ENCODE results near the gene TMEM134.
A peak's percentile ranks its signal among the peaks of the same experiment; 100 is the strongest.

The TMEM134 gene

DNA sequence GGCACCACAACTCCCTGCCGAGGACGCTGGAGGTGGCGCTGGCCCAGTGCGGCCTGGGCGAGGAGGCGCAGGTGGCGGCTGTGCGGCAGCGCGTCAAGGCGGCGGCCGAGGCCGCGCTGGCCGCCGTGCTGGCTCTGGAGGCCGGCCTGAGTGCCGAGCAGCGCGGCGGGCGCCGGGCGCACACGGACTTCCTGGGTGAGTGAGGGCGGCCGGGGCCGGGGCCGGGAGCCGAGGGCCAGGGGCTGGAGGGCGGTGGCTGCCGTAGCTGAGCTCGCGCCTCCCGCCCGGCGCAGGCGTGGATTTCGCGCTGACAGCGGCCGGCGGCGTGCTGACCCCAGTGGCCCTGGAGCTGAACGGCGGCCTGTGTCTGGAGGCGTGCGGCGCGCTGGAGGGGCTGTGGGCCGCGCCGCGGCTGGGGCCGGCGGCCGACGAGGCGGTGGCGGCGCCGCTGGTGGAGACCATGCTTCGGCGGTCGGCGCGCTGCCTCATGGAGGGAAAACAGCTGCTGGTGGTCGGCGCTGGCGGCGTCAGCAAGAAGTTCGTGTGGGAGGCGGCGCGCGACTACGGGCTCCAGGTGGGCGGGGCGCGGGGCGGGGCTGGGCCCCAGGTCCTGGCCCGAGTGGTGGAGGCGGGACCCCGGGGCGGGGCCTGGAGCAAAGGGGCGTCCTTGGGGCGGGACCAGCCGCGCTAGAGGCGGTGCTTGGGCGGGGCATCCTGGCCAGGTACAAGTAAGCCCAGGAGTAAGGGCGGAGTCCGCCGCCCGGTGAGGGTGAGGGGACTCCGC is 48.2 kb downstream of the TMEM134 start:
- peak; percentile 98 for DNase-seq

DNA sequence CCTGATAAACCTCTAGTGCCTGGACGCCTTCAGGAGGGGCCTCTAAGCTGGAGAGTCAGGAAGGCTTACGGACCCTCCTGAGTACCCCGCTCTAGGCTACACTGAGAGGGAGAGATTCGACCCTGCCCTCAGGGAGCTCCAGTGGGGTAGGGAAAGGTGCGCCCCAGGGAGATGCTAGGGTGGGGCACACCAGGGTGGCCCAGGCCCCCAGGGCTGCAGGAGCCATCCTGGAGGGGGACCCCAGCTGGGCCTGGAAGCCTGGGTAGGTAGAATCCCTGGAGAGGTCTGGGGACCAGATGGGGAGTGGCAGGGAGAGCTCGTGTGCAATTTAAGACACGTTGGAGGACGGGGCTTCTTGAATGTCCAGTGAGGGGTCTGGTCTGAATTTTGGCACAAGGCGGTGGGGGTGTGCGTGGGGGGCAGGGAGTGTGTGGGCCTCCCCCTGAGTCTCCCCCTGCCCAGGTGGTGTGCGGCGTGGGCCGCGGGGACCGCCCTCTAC is 48.9 kb downstream of the TMEM134 start:
- DNase-seq = no peak

GRCh38 chr11:67419325-67420049 is 49.6 kb downstream of the TMEM134 start:
- no peak for DNase-seq

DNA sequence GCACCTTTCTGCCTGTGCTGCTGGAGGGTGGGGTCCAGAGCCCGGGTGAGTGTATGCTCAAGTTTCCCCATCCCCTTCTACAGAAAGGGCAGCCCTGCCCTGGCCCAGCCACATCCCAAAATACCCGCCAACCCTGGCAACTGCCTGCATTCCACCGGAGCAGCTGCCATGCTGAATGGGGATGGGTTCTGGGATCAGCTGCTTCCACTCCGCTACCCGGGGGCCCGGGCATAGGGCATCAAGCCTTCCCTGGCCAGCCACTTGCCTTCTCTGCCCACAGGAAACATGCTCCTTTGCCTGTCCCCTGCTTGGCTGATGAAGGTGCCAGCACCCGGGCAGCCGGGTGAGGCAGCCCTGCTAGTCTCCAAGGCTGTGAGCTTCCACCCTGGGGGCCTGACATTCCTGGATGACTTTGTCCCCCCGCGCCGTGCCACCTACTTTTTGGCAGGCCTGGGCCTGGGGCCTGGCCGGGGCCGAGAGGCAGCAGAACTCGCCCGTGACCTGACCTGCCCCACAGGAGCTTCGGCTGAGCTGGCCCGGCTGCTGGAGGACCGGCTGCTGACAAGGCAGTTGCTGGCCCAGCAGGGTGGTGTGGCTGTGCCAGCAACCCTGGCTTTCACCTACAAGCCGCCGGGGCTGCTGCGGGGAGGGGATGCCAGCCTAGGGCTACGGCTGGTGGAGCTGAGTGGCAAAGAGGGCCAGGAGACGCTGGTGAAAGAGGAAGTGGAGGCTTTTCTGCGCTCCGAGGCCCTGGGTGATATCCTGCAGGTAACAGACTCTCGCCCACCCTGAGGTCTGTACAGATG is 50.4 kb downstream of the TMEM134 start:
- no peak for DNase-seq

- no peak for DNase-seq
Measured at GRCh38 chr11:67417425-67417824, 51.6 kb downstream of the TMEM134 start.

DNA sequence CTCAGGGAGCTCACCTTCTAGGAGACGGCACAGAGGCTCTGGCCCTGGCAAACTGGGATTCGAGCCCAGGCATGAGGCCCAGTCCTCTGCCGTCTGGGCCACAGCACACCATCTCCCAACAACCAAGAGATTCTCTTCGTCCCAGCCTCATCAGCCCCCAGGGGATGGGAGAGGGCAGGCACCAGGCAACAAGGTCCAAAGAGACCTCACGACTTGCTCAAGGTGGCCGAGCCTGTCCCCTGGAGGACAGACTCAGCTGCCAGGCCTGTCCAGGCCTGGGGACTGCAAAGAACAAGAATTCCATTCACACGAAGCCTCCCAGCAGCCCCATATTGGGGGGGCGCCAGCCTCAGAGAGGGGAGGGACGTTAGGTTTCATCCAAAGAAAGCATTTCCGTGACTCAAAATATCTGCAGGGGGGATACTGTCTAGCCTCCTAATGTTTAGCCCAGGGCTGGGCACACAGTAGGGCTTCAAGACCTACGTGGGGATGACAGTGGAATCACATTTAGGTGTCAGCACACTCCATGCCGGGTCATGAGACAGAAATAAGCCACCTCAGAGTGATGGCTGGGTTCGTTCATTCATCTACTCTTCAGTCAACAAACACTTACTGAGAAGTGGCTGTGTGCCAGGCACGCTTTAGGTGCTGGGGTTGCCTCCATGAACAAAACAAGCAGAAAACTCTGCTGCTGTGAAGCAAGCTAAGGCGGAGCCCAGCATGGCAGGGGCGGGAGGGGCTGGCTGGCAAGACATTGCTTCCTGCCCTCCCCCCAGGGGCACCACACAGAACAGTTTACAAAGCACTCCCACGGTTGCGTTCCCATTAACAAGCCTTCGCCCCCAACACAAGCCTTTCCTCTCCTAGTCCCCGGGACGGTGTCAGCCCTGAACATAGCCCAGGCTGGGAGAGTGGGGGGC is 52.4 kb downstream of the TMEM134 start:
- DNase-seq = no peak

GRCh38 chr11:67415501-67416304 is 53.3 kb downstream of the TMEM134 start, which contains the start of gene CARNS1:
Gene CARNS1, plus strand, starts transcription at chr11:67415678. Its CDS starts 522 bp downstream, at chr11:67416200.
- DNase-seq = no peak

DNA sequence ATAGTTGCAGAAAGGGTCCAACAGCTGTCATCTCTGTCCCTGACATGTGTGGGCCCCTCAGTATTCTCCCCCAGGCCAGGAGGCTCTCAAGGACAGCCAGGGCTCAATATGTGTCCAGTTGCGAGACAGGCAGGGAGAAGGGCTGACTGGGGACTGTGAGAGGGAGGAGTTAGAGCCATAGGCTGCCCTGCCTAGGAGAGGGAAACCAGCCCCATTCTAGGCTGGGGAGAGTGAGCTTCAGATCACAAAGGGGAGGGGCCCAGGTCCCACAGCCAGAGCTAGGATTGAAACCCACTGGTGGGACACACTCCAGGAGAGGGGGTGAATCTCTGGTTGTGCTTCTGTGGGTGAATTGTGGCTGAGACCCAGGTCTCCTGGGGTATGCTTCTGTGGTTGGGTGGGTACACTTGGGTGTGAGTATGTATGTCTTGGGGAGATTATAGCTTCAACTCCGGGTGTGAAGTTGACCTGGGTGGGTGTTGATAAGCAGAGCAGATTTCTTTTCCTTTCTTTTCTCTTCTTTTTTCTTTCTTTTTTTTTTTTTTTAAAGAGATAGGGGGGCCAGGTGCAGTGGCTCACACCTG is 55.7 kb downstream of the TMEM134 start:
- no peak for DNase-seq

- no peak for DNase-seq
Measured at GRCh38 chr11:67412495-67413179, 56.4 kb downstream of the TMEM134 start.

DNA sequence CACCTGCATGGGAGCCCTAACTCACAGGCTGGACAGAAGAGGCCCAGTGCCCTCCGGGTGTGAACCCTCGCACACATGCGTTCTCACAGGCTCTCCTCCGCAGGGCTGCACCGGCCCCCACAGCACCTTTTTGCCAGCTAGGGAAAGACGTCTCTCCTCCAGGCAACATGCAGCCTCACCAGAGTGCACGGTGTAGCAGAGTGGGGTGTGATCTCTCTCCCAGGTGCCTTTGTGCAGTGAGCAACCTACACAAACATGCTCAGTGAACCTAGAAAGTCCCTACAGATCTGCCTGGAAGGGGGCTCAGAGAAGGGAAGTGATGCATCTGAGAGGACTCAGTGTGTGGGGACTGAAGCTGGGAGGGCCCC is 57.3 kb downstream of the TMEM134 start:
- no peak for DNase-seq
